ENCODE results near the gene CELF5.

Gene CELF5

DNA sequence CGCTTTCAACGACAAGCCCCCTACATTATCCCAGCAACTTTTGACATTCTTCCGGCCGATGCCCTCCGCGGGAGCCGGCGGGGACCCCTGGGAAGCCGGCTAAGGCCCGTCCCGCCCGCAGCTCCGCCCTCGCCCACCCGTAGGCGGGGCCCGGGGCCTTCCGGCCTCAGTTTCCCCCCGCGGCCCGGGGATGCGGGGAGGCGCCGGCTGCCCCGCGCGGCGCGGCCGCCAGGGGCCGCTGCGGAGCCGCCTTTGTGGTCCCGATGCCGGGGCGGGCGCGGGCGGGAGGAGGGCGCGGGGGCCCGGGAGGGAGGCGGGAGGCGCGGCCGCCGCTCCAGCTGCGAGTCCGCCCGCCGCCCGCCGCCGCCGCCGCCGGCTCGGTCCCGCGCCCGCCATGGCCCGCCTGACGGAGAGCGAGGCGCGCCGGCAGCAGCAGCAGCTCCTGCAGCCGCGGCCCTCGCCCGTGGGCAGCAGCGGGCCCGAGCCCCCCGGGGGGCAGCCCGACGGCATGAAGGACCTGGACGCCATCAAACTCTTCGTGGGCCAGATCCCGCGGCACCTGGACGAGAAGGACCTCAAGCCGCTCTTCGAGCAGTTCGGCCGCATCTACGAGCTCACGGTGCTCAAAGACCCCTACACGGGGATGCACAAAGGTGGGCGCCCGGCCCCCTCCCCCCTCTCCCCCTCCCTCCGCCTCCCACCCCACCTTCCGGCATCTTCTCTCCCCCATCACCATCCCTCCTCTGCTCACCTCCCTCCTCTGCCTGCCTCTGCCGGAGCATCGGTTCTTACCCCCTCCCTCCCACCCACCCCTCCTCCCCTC lies at the start of gene CELF5:
CELF5 (plus strand) TSS at position 316 of the 823 bp plus-strand sequence; CDS start at position 395, 79 bp downstream.
- peak; percentile 16 for DNase-seq (ENCODE audit: low read depth)

- no peak for DNase-seq (ENCODE audit: low read depth)
Measured at GRCh38 chr19:3175781-3176714, 48.4 kb upstream of the CELF5 start.

DNA sequence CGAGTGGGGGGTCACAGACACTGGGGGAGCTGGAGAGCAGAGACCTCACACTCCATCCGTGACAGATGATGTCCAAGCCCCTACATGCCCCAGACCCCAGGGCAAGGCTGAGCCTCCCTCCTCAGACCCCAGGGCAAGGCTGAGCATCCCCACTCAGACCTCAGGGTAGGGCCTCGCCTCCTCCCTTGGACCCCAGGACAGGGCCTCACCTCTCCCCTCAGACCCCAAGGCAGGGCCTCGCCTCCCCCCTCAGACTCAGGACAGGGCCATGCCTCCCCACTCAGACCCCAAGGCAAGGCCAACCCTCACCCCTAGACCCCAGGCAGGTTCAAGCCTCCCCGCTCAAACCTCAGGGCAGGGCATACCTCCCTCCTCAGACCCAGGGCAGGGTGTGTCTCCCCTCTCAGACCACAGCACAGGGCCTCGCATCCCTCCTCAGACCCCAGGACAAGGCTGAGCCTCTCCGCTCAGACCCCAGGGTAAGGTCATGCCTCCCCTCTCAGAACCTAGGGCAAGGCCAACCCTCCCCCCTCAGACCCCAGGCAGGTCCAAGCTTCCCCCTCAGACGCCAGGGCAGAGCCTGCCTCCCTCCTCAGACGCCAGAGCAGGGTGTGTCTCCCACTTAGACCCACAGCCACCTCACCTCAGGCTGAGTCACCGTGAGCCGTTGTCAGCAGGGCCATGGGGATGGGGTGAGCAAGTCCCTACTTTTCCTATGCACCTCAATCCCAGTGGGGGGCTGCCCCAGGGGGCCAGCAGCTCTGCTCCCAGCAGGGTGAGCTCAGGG lies 47.6 kb upstream of the CELF5 start:
- DNase-seq (ENCODE audit: low read depth) = peak; percentile 56

DNA sequence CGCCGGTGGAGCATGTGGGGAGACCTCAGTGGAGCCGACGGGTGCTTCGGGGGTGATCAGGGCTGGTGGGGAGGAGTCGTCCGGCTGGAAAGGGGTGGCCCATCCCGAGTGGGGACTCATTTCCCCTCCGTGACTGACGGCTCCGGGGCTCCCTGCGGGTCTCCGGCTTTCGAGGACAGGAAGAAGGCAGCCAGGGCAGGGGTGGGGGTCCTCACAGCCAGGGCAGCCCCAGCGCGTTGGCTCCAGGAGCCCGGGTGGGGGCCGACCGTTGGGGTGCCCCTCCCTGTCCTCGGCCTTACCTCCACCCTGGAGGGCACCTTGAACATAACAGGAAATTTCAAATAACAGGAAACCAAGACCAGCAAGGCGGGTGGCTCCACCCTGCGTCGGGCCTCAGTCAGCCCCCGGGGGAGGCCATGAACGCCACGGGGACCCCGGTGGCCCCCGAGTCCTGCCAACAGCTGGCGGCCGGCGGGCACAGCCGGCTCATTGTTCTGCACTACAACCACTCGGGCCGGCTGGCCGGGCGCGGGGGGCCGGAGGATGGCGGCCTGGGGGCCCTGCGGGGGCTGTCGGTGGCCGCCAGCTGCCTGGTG lies 46.0 kb upstream of the CELF5 start, which contains the start of gene S1PR4:
S1PR4 (plus strand) TSS at position 393 of the 596 bp plus-strand sequence; CDS start at position 417, 24 bp downstream.
- DNase-seq (ENCODE audit: low read depth) = peak; percentile 39

GRCh38 chr19:3178973-3179738 lies 45.3 kb upstream of the CELF5 start:
- no peak for DNase-seq (ENCODE audit: low read depth)

- no peak for DNase-seq (ENCODE audit: low read depth)
Measured at GRCh38 chr19:3179739-3180293, 44.6 kb upstream of the CELF5 start.

GRCh38 chr19:3183721-3184641 lies 40.5 kb upstream of the CELF5 start:
- no peak for DNase-seq (ENCODE audit: low read depth)

- DNase-seq (ENCODE audit: low read depth) = peak; percentile 53
Measured at GRCh38 chr19:3184847-3185460, 39.5 kb upstream of the CELF5 start.

DNA sequence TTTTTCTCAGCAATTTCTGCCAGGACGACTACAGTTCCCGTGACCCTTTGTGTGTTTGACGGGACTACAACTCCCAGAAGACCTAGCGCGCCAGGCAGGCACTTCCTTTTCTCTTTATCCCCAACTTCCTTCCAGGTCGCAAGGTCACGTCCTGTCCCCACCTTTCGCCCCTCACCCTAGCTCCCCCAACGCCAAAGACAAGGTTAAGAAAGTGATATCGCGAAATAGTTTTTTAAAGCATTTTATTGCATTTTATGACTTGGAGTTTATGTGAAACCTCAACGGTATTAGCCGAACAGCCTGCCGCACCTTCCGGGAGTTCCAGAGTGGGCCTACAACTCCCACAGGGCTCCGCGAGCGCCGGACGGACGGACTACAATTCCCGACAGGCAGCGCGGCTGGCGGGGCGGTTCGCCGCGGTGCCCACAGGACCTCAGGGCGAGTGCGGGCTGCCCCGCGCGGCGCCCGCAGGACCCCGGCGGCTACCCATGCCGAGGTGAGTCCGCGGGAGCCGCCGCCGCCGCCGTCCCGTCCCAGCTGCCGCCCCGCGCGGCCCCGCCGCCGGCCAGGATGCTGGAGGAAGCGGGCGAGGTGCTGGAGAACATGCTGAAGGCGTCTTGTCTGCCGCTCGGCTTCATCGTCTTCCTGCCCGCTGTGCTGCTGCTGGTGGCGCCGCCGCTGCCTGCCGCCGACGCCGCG lies 38.9 kb upstream of the CELF5 start, which contains the start of gene NCLN:
NCLN (plus strand) TSS at position 470 of the 699 bp plus-strand sequence; CDS start at position 571, 101 bp downstream.
- peak; percentile 89 for DNase-seq (ENCODE audit: low read depth)

GRCh38 chr19:3186160-3186688 lies 38.2 kb upstream of the CELF5 start:
- DNase-seq (ENCODE audit: low read depth) = no peak

DNA sequence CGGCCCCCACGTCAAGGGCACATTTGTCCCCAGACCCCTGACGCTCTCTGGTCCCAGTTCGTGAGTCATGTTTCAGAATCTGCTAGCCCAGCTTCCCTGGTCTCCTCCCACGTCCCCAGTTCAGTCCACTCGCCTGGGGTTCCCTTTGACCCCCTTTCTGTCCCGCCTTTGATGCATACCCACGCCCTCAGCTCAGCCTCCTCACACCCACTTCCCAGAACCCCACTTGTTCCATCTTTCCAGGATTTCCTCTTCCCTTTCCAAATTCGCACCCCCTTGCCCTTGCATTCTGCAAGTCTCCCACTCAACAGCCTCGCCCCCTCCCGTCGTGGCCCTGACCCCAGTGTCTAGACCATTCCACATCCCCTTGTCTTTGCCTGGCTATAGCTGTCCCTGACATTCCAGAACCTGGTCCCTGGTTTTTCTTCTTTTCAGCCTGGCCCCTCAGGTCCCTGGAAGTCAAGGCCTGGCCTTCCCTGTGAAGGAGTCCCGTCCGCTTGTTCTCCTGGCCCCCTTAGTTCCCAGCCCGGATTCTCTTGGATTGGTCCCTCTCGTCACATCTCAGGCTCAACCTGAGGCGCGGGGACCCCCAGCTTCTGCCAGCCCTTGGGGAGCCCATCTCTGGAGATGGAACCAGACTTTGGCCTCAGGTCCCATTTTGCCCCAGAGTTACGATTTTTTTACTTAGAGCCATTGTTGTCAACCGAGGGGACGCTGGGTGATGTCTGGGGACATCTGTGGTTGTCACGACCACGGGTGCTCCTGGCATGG lies 37.4 kb upstream of the CELF5 start:
- DNase-seq (ENCODE audit: low read depth) = no peak

DNA sequence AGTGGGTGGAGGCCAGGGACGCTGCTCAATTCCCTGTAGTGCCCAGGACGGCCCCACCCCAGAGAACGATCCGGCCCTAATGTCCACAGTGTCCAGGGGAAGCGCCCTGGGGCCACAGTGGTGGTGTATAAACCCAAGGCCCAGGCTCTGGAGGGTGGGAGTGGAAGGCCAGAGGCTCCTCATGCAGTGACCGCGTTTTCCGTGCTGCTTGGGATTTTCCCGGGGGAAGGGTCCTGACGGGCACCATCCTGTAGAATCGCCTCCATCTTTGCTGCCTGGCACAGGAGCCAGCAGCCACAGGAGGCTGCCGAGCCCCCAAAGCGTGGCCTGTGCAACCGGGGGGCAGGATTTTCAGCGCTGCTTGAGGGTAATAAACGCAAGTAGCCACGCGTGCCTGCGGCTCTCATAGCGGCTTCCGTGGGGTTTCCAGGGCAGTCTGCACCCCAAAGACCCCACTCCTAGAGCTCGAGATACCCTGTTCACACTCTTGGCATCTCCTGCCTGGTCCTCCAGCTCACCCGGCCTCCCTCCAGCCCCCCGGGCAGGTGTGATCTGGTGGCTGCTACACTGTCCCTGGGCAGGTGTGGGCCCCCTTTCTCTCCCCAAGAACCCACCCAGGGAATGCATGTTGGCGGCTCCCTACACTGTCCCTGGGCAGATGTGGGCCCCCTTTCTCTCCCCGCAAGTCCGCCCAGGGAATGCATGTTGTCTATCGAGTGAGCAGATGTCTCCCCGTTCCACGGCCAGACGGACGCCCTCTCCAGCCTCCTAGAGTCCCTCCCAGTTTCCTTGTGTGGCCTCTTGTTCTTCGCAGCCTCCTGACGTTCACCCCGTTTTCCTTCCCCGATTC lies 36.6 kb upstream of the CELF5 start:
- no peak for DNase-seq (ENCODE audit: low read depth)

DNA sequence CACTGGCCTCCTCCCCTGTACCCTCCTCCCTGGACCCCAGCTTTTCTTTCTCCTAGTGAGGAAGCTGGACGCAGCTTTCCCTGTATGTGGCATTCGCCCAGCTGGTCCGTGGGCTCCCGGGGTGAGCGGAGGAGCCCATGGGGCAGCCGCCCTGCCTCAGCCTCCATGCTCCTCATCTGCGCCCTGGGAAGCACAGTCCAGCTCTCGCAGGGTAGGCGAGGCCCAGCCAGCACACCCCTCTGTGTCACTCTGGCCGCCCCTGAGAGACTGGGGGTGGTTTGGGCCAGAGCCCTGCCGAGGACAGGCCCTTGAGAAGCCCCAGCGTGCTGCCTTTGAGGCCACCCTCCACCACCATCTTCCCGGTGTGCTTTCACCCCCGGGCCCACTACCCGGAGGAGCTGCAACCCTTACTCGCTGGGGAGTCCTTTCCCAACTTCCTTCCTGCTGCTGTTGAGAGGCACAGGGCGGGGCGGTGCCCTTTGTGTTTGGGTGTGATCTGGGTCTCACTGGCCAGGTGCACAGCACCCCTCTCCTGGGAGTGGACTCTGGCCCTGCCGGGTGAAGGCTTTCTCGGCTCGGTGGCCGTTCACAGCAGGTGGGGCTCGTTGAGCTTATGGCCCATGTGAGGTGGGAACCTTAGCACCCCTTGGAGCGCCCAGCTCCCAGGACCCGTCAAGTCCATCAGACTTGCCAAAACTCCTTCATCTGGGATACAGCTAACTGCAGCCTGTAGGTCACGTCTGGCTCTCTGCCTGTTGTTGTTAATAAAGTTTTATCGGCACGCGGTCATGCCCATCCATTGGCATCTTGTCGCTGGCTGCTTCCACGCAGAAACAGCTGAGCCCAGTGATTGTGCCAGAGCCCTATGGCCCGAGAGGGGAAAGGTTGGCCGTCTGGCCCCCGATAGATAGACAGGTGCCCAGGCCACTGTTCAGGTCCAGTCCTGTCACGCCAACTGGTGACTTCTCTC lies 35.5 kb upstream of the CELF5 start:
- DNase-seq (ENCODE audit: low read depth) = no peak

DNA sequence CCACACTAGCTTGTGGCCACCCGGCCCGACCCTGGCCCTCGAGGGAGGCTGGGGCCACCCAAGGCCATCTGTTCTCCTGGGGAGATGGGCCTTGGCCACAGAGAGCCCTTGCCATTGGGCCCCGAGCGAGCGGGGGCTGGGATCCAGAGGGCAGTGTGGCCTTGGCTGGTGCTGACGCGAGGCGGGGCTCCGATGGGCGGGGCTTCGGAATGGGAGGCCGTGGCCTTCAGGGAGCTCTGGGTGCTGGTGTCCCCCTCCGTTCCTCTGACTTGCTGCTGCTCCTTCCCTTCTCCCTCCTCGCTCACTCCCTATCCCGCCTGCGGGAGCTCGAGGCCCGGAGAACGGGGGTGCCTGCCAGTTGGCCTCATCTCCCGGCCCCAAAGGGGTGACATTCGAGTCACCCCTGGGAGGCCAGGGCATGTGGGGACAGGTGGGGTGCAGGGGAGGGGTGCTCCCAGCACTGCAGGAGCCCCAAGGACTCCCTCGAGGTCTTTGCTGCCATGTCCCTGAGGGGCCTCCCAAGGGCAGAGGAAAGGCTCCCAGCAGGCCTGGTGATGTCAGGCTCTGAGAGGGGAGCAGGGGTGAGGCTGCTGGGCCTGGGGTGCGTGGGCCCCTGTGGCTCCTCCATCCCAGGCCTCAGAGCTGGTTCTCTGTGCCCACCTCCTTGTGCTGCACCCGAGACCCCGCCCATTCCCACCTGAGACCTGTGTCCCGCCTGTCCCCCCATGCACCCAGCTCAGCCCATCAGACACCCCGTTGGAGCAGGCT lies 34.6 kb upstream of the CELF5 start:
- no peak for DNase-seq (ENCODE audit: low read depth)

Measured in stimulated activated CD8-positive, alpha-beta memory T cell treated with anti-CD3 and anti-CD28 coated beads, Interleukin-15, amount 100 ng/mL, for 1 hour (primary cell).